K562 (cell line): ENCODE data around the gene NEMP2.

Experiments used
- BRD4 ChIP-seq: fragments of 200-600 bp; sonication (generic); IDR thresholded peaks from 2 replicates; pipeline ENCODE4 v1.6.1; 2017; ENCODE audit warnings: inconsistent platforms
- HLTF ChIP-seq: fragments of 450-650 bp; IDR thresholded peaks from 2 replicates; pipeline ENCODE4 v1.6.1; 2016
- MAFF ChIP-seq: IDR thresholded peaks from 2 replicates; pipeline ENCODE4 v1.6.1; 2012; ENCODE audit warnings: low read length, improper control_type of control experiment
- MTA1 ChIP-seq: fragments of 450-650 bp; IDR thresholded peaks from 2 replicates; pipeline ENCODE4 v1.6.1; 2017; ENCODE audit warnings: borderline replicate concordance
- MXI1 ChIP-seq: IDR thresholded peaks from 2 replicates; pipeline ENCODE4 v1.6.1; 2011; ENCODE audit warnings: low read depth, mild to moderate bottlenecking, improper control_type of control experiment, low read length
- NCOA4 ChIP-seq: fragments of 450-650 bp; IDR thresholded peaks from 2 replicates; pipeline ENCODE4 v1.6.1; 2018; ENCODE audit warnings: mild to moderate bottlenecking; ENCODE audit not compliant: partially characterized antibody
- PHF21A ChIP-seq: fragments of 450-650 bp; IDR thresholded peaks from 2 replicates; pipeline ENCODE4 v1.6.1; 2017; ENCODE audit warnings: low read depth, borderline replicate concordance
- POLR2AphosphoS5 ChIP-seq: IDR thresholded peaks from 2 replicates; pipeline ENCODE4 v1.6.1; 2011; ENCODE audit warnings: mild to moderate bottlenecking, low read depth, low read length, moderate library complexity; ENCODE audit not compliant: control insufficient read depth, insufficient read depth
- TAF1 ChIP-seq: IDR thresholded peaks from 2 replicates; pipeline ENCODE4 v1.6.1; 2011; ENCODE audit warnings: mild to moderate bottlenecking, low read length, moderate library complexity; ENCODE audit not compliant: insufficient read depth, control insufficient read depth, severe bottlenecking; ENCODE audit errors: extremely low read depth
- ZNF274 ChIP-seq: IDR thresholded peaks from 2 replicates; pipeline ENCODE4 v1.6.1; 2011; ENCODE audit warnings: low read depth, mild to moderate bottlenecking, low read length, moderate library complexity, borderline replicate concordance

DNA sequence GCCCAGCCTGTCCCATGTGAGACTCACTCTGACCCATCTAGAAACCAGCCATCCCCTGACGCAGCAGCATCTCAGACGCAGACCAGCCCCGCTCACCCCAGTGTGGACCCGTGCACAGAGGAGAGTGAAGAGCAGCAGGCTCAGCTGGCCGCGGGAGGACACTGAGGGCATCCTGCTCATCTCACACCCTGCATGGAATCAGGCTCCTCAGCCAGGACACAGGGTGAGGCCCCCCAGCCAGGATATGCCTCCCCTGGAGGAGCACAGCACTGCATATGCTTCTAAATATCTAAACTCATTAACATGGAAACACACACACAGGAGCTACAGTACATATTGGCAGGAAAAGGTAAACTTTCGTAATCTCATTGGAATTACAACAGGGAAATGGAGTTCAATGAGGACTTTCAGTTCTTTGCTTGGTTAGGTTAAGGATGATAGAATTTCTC, 34.4 kb downstream of the NEMP2 start:
- TF ChIP-seq NCOA4: no peak
- TF ChIP-seq MXI1: no peak
- no peak for TF ChIP-seq POLR2AphosphoS5
- TF ChIP-seq MTA1: no peak
- TF ChIP-seq BRD4: no peak
- TF ChIP-seq TAF1: no peak
- TF ChIP-seq HLTF: no peak
- no peak for TF ChIP-seq PHF21A
- TF ChIP-seq ZNF274: no peak
- no peak for TF ChIP-seq MAFF
